ENCODE measurements around the gene GJC2. TPM values are rescaled to one million over a fixed set of nuclear protein-coding genes. Genes with fewer than 3 reads are reported as not detected.

Gene GJC2
- total and polyA plus RNA-seq, 10 of the 15 experiments (the other 5 are each of a cell fraction or from before 2014, with no cell fraction given): 0.04 to 0.44 (median 0.07) TPM; not detected in 4

Small RNA genes within 50 kb of the gene (small RNA-seq; reads per million reads assigned to genes)
- not detected for gene AL359510.1

Other genes with a start within 250 kb of the GJC2 start
Only the 7 nearest of the 8 such genes appear.
- not detected in 2 replicates for gene WNT3A, start 142.9 kb upstream of the GJC2 start, total RNA-seq (2014; rRNA removed)
- not detected in 2 replicates for gene WNT3A, start 142.9 kb upstream of the GJC2 start, total RNA-seq (2014; rRNA removed; fragmentation: Illumina TruSeq; extraction: Trizol)
- not detected in 2 replicates for gene WNT3A, start 142.9 kb upstream of the GJC2 start, total RNA-seq (2021)
- 0.10 and 0.16 TPM in 2 replicates for gene WNT3A, start 142.9 kb upstream of the GJC2 start, polyA plus RNA-seq (2011; rRNA removed)
- gene WNT3A, start 142.9 kb upstream of the GJC2 start, polyA plus RNA-seq (2014; fragmentation: Illumina TruSeq; extraction: Trizol): not detected in 2 replicates
- gene WNT3A, start 142.9 kb upstream of the GJC2 start, polyA plus RNA-seq (2014; fragmentation: Nextera tagmentation; extraction: Ambion mirVana): not detected
- gene WNT3A, start 142.9 kb upstream of the GJC2 start, polyA plus RNA-seq (2014; rRNA removed): not detected in 2 replicates
- not detected for gene WNT3A, start 142.9 kb upstream of the GJC2 start, polyA plus RNA-seq (2016; fragmentation: Nextera tagmentation; extraction: Ambion mirVana)
- gene ARF1, start 67.2 kb upstream of the GJC2 start, total RNA-seq (2014; rRNA removed): 226 and 267 TPM in 2 replicates
- gene ARF1, start 67.2 kb upstream of the GJC2 start, total RNA-seq (2014; rRNA removed; fragmentation: Illumina TruSeq; extraction: Trizol): 113 and 131 TPM in 2 replicates
- 296 and 300 TPM in 2 replicates for gene ARF1, start 67.2 kb upstream of the GJC2 start, total RNA-seq (2021)
- 178 and 316 TPM in 2 replicates for gene ARF1, start 67.2 kb upstream of the GJC2 start, polyA plus RNA-seq (2011; rRNA removed)
- gene ARF1, start 67.2 kb upstream of the GJC2 start, polyA plus RNA-seq (2014; fragmentation: Illumina TruSeq; extraction: Trizol): 97.0 and 247 TPM in 2 replicates
- 10 to 100 TPM; 48.4 to 97.3 TPM for gene ARF1, start 67.2 kb upstream of the GJC2 start, polyA plus RNA-seq (2014; fragmentation: Nextera tagmentation; extraction: Ambion mirVana)
- gene ARF1, start 67.2 kb upstream of the GJC2 start, polyA plus RNA-seq (2014; rRNA removed): 352 and 369 TPM in 2 replicates
- gene ARF1, start 67.2 kb upstream of the GJC2 start, polyA plus RNA-seq (2016; fragmentation: Nextera tagmentation; extraction: Ambion mirVana): 100 to 1,000 TPM; 481 to 508 TPM
- gene C1orf35, start 46.6 kb upstream of the GJC2 start, total RNA-seq (2014; rRNA removed): 14.0 and 14.6 TPM in 2 replicates
- gene C1orf35, start 46.6 kb upstream of the GJC2 start, total RNA-seq (2014; rRNA removed; fragmentation: Illumina TruSeq; extraction: Trizol): 5.9 and 6.7 TPM in 2 replicates
- 20.8 and 21.5 TPM in 2 replicates for gene C1orf35, start 46.6 kb upstream of the GJC2 start, total RNA-seq (2021)
- 3.1 and 6.6 TPM in 2 replicates for gene C1orf35, start 46.6 kb upstream of the GJC2 start, polyA plus RNA-seq (2011; rRNA removed)
- 1.6 and 5.5 TPM in 2 replicates for gene C1orf35, start 46.6 kb upstream of the GJC2 start, polyA plus RNA-seq (2014; fragmentation: Illumina TruSeq; extraction: Trizol)
- 1 to 10 TPM; 2.5 to 4.8 TPM for gene C1orf35, start 46.6 kb upstream of the GJC2 start, polyA plus RNA-seq (2014; fragmentation: Nextera tagmentation; extraction: Ambion mirVana)
- gene C1orf35, start 46.6 kb upstream of the GJC2 start, polyA plus RNA-seq (2014; rRNA removed): 18.8 and 19.5 TPM in 2 replicates
- gene C1orf35, start 46.6 kb upstream of the GJC2 start, polyA plus RNA-seq (2016; fragmentation: Nextera tagmentation; extraction: Ambion mirVana): 10 to 100 TPM; 26.7 to 27.0 TPM
- gene MRPL55, start 40.6 kb upstream of the GJC2 start, total RNA-seq (2014; rRNA removed): 81.9 and 93.4 TPM in 2 replicates
- gene MRPL55, start 40.6 kb upstream of the GJC2 start, total RNA-seq (2014; rRNA removed; fragmentation: Illumina TruSeq; extraction: Trizol): 25.5 and 35.1 TPM in 2 replicates
- 47.6 and 54.9 TPM in 2 replicates for gene MRPL55, start 40.6 kb upstream of the GJC2 start, total RNA-seq (2021)
- 17.0 and 39.3 TPM in 2 replicates for gene MRPL55, start 40.6 kb upstream of the GJC2 start, polyA plus RNA-seq (2011; rRNA removed)
- 8.8 and 42.1 TPM in 2 replicates for gene MRPL55, start 40.6 kb upstream of the GJC2 start, polyA plus RNA-seq (2014; fragmentation: Illumina TruSeq; extraction: Trizol)
- gene MRPL55, start 40.6 kb upstream of the GJC2 start, polyA plus RNA-seq (2014; fragmentation: Nextera tagmentation; extraction: Ambion mirVana): 10 to 100 TPM; 15.1 to 56.7 TPM
- gene MRPL55, start 40.6 kb upstream of the GJC2 start, polyA plus RNA-seq (2014; rRNA removed): 91.0 and 96.3 TPM in 2 replicates
- 100 to 1,000 TPM; 129 to 143 TPM for gene MRPL55, start 40.6 kb upstream of the GJC2 start, polyA plus RNA-seq (2016; fragmentation: Nextera tagmentation; extraction: Ambion mirVana)
- 214 and 235 TPM in 2 replicates for gene GUK1, start 9.7 kb upstream of the GJC2 start, total RNA-seq (2014; rRNA removed)
- 82.0 and 98.3 TPM in 2 replicates for gene GUK1, start 9.7 kb upstream of the GJC2 start, total RNA-seq (2014; rRNA removed; fragmentation: Illumina TruSeq; extraction: Trizol)
- 183 and 195 TPM in 2 replicates for gene GUK1, start 9.7 kb upstream of the GJC2 start, total RNA-seq (2021)
- gene GUK1, start 9.7 kb upstream of the GJC2 start, polyA plus RNA-seq (2011; rRNA removed): 107 and 224 TPM in 2 replicates
- 4.2 and 28.9 TPM in 2 replicates for gene GUK1, start 9.7 kb upstream of the GJC2 start, polyA plus RNA-seq (2014; fragmentation: Illumina TruSeq; extraction: Trizol)
- 10 to 100 TPM in 1 of 2 experiments, 1 to 10 TPM in 1; 6.3 to 39.2 TPM for gene GUK1, start 9.7 kb upstream of the GJC2 start, polyA plus RNA-seq (2014; fragmentation: Nextera tagmentation; extraction: Ambion mirVana)
- 227 and 264 TPM in 2 replicates for gene GUK1, start 9.7 kb upstream of the GJC2 start, polyA plus RNA-seq (2014; rRNA removed)
- 100 to 1,000 TPM; 349 to 357 TPM for gene GUK1, start 9.7 kb upstream of the GJC2 start, polyA plus RNA-seq (2016; fragmentation: Nextera tagmentation; extraction: Ambion mirVana)
- gene IBA57, start 15.9 kb downstream of the GJC2 start, total RNA-seq (2014; rRNA removed): 6.0 and 6.9 TPM in 2 replicates
- 1.3 and 1.5 TPM in 2 replicates for gene IBA57, start 15.9 kb downstream of the GJC2 start, total RNA-seq (2014; rRNA removed; fragmentation: Illumina TruSeq; extraction: Trizol)
- gene IBA57, start 15.9 kb downstream of the GJC2 start, total RNA-seq (2021): 6.9 and 8.5 TPM in 2 replicates
- 1.4 and 2.9 TPM in 2 replicates for gene IBA57, start 15.9 kb downstream of the GJC2 start, polyA plus RNA-seq (2011; rRNA removed)
- 1.2 and 1.3 TPM in 2 replicates for gene IBA57, start 15.9 kb downstream of the GJC2 start, polyA plus RNA-seq (2014; fragmentation: Illumina TruSeq; extraction: Trizol)
- under 1 TPM; 0.51 to 0.60 TPM for gene IBA57, start 15.9 kb downstream of the GJC2 start, polyA plus RNA-seq (2014; fragmentation: Nextera tagmentation; extraction: Ambion mirVana)
- gene IBA57, start 15.9 kb downstream of the GJC2 start, polyA plus RNA-seq (2014; rRNA removed): 4.6 and 6.7 TPM in 2 replicates
- 1 to 10 TPM; 6.0 to 8.6 TPM for gene IBA57, start 15.9 kb downstream of the GJC2 start, polyA plus RNA-seq (2016; fragmentation: Nextera tagmentation; extraction: Ambion mirVana)
- gene OBSCN, start 58.1 kb downstream of the GJC2 start, total RNA-seq (2014; rRNA removed): 0.11 and 0.34 TPM in 2 replicates
- 0.04 and 0.05 TPM in 2 replicates for gene OBSCN, start 58.1 kb downstream of the GJC2 start, total RNA-seq (2014; rRNA removed; fragmentation: Illumina TruSeq; extraction: Trizol)
- gene OBSCN, start 58.1 kb downstream of the GJC2 start, total RNA-seq (2021): 0.11 and 0.36 TPM in 2 replicates
- 0.07 and 0.18 TPM in 2 replicates for gene OBSCN, start 58.1 kb downstream of the GJC2 start, polyA plus RNA-seq (2011; rRNA removed)
- 0.03 TPM in 1 of 2 replicates, not detected in the other for gene OBSCN, start 58.1 kb downstream of the GJC2 start, polyA plus RNA-seq (2014; fragmentation: Illumina TruSeq; extraction: Trizol)
- gene OBSCN, start 58.1 kb downstream of the GJC2 start, polyA plus RNA-seq (2014; fragmentation: Nextera tagmentation; extraction: Ambion mirVana): not detected
- 0.01 and 0.30 TPM in 2 replicates for gene OBSCN, start 58.1 kb downstream of the GJC2 start, polyA plus RNA-seq (2014; rRNA removed)
- gene OBSCN, start 58.1 kb downstream of the GJC2 start, polyA plus RNA-seq (2016; fragmentation: Nextera tagmentation; extraction: Ambion mirVana): under 1 TPM; 0.06 to 0.09 TPM